K562 (cell line): ENCODE measurements around the gene IL17REL. TPM values are rescaled to one million over a fixed set of nuclear protein-coding genes. Genes with fewer than 3 reads are reported as not detected.

Experiments used
- ATAC-seq: fragments of 200-7000 bp; cut with Tn5 transposase; 3 replicates; pipeline ENCODE4 v1.9.1; 2020; ENCODE audit warnings: moderate library complexity
- BruUV-seq: library from RNA; stranded (reverse); fragments of 400-500 nt; replicated peaks from 2 replicates; lab custom pipeline; 2021; lab: Mats Ljungman, UMichigan
- CTCF ChIA-PET: fragments of 300-600 bp; formaldehyde crosslinking; extraction: SDS; loops from one replicate; lab custom pipeline; 2021; ENCODE audit warnings: low intra/inter-chr PET ratio; lab: Yijun Ruan, JAX
- POLR2A ChIA-PET: fragments of 300-600, 350-650 bp; sonication (Branson Sonifier 250); formaldehyde crosslinking; extraction: SDS; loops from one replicate; lab custom pipeline; 2021; ENCODE audit warnings: antibody characterized with exemption, inconsistent platforms; lab: Yijun Ruan, JAX
- DNase-seq, 4 experiments: peaks; one replicate each; pipeline versions ENCODE4 v3.0.0 to v3.0.0-alpha.2; 2011 to 2018; ENCODE audit warnings: low spot score in 3 of 4, mixed read lengths in 3 of 4; ENCODE audit errors: extremely low read depth in 1 of 4
- FAIRE-seq: peaks from 2 replicates; lab custom pipeline; 2011; peaks lifted over from hg19 to GRCh38; lab: Jason Lieb, UNC
- H2AFZ ChIP-seq: 2 replicates; pipeline ENCODE4 v1.6.0; 2011; ENCODE audit warnings: low read depth, low read length, control low read depth, inconsistent platforms
- H3K27ac ChIP-seq: fragments of 200-600 bp; 3 replicates; pipeline ENCODE4 v1.8.0; 2011; ENCODE audit warnings: low read depth, mild to moderate bottlenecking, control low read depth, inconsistent platforms, low read length, moderate library complexity, mixed read lengths; ENCODE audit errors: extremely low read depth
- H3K27me3 ChIP-seq, 2 experiments: fragments of 300-600 bp in 1 of 2; 2 replicates in 1 of 2; 3 replicates in 1 of 2; pipeline versions ENCODE4 v1.6.0 to v1.8.0; 2011; ENCODE audit warnings: inconsistent platforms in 2 of 2, low read length in 2 of 2, mild to moderate bottlenecking in 1 of 2, mixed read lengths in 1 of 2, moderate library complexity in 1 of 2; ENCODE audit not compliant: control insufficient read depth in 2 of 2, insufficient read depth in 2 of 2
- H3K36me3 ChIP-seq: fragments of 300-600 bp; 3 replicates; pipeline ENCODE4 v1.8.0; 2011; ENCODE audit warnings: mild to moderate bottlenecking, low read length, inconsistent platforms; ENCODE audit not compliant: control insufficient read depth, insufficient read depth
- H3K4me1 ChIP-seq, 2 experiments: fragments of 200-600 bp in 1 of 2; replicated peaks in 1 of 2; 2 replicates in 1 of 2; 3 replicates in 1 of 2; pipeline versions ENCODE4 v1.5.1 to v1.8.0; 2011; ENCODE audit warnings: inconsistent platforms in 2 of 2, low read length in 2 of 2, mild to moderate bottlenecking in 1 of 2, mixed read lengths in 1 of 2, moderate library complexity in 1 of 2; ENCODE audit not compliant: control insufficient read depth in 2 of 2, insufficient read depth in 2 of 2
- H3K4me2 ChIP-seq: 2 replicates; pipeline ENCODE4 v1.6.1; 2011; ENCODE audit warnings: low read length, control low read depth, inconsistent platforms, mixed read lengths; ENCODE audit not compliant: insufficient read depth
- H3K4me3 ChIP-seq: fragments of 200-600 bp; sonication (generic), shearing (Covaris generic); 2 replicates; pipeline ENCODE4 v1.5.1; 2016; ENCODE audit warnings: control low read depth, inconsistent platforms
- H3K79me2 ChIP-seq: fragments of 200-600 bp; 3 replicates; pipeline ENCODE4 v1.8.0; 2011; ENCODE audit warnings: low read length, inconsistent platforms; ENCODE audit not compliant: control insufficient read depth, insufficient read depth
- H3K9ac ChIP-seq, 2 experiments: 2 replicates each; pipeline versions ENCODE4 v1.6.0 to v1.6.1; 2011; ENCODE audit warnings: low read depth in 2 of 2, low read length in 2 of 2, control low read depth in 1 of 2, inconsistent platforms in 1 of 2, mild to moderate bottlenecking in 1 of 2, mixed read lengths in 1 of 2; ENCODE audit not compliant: insufficient read depth in 1 of 2
- H3K9me1 ChIP-seq: one replicate; pipeline ENCODE4 v1.6.0; 2011; ENCODE audit warnings: inconsistent platforms, mild to moderate bottlenecking, low read length, moderate library complexity; ENCODE audit not compliant: control insufficient read depth, insufficient read depth
- H3K9me3 ChIP-seq: replicated peaks from 2 replicates; pipeline ENCODE4 v1.5.1; 2011; ENCODE audit warnings: low read depth, low read length, inconsistent platforms; ENCODE audit not compliant: control insufficient read depth, insufficient read depth
- H4K20me1 ChIP-seq: replicated peaks from 2 replicates; pipeline ENCODE4 v1.6.1; 2011; ENCODE audit warnings: low read length, inconsistent platforms, mixed read lengths; ENCODE audit not compliant: control insufficient read depth, insufficient read depth
- EGR1 ChIP-seq: fragments of 450-650 bp; conservative IDR thresholded peaks from 2 replicates; pipeline ENCODE4 v1.6.1; 2017; ENCODE audit warnings: mild to moderate bottlenecking
- MECOM ChIP-seq: fragments of 250-450 bp; sonication (Bioruptor Pico); IDR thresholded peaks from 2 replicates; pipeline ENCODE4 v1.8.0; 2022; ENCODE audit warnings: inconsistent platforms
- MED1 ChIP-seq: sonication (generic); formaldehyde crosslinking; IDR thresholded peaks from 2 replicates; pipeline ENCODE4 v1.8.1; 2023; ENCODE audit warnings: missing genetic modification reagents, borderline replicate concordance
- RUNX1 ChIP-seq: sonication (generic); IDR thresholded peaks from 2 replicates; pipeline ENCODE4 v1.6.1; 2016; ENCODE audit warnings: antibody characterized with exemption, low read depth
- TBP ChIP-seq: optimal IDR thresholded peaks from 2 replicates; pipeline ENCODE3; 2011; ENCODE audit warnings: low read depth, low read length, improper control_type of control experiment
- ZNF655 ChIP-seq: fragments of 250-450 bp; sonication (Bioruptor Pico); IDR thresholded peaks from 2 replicates; pipeline ENCODE4 v1.5.0; 2021
- ZNF76 ChIP-seq: fragments of 250-450 bp; sonication (Bioruptor Pico); IDR thresholded peaks from 2 replicates; pipeline ENCODE4 v1.4.0; 2020; ENCODE audit warnings: mild to moderate bottlenecking, moderate library complexity, borderline replicate concordance
- WGBS: fragments of 100-300 bp; shearing (Covaris generic); methylation state at CpG from one replicate; pipeline ENCODE4 v1.1.6; 2016; ENCODE audit warnings: low coverage, mixed read lengths; ENCODE audit not compliant: insufficient coverage; ENCODE audit errors: missing lambda C conversion rate; 5-methylcytosine and 5-hydroxymethylcytosine counted together
- in situ Hi-C: fragments of 300-500 bp; cut with MboI; formaldehyde crosslinking; loops from 4 replicates; pipeline ENCODE4 v1.15.0; 2018; ENCODE audit warnings: inconsistent platforms, mixed read lengths
- intact Hi-C: fragments of 100-400 bp; cut with micrococcal nuclease; formaldehyde crosslinking; loops from 2 replicates; pipeline ENCODE4 v1.14.2; 2022
- polyA plus RNA-seq, 8 experiments: library from polyadenylated mRNA; depleted of rRNA in 4 of 8; stranded (reverse) in 5 of 8; unstranded in 3 of 8; fragments of >200 nt; fragmentation: Nextera tagmentation in 2 of 8; fragmentation: Illumina TruSeq in 1 of 8; extraction: Ambion mirVana in 2 of 8; extraction: Trizol in 1 of 8; gene quantifications; 2 replicates each; pipeline versions ENCODE4 v1.2.1 to v1.2.3, GENCODE V29; 2011 to 2014; ENCODE audit warnings: inconsistent platforms in 1 of 8, missing spikeins in 1 of 8
- total RNA-seq, 7 experiments: library from RNA; depleted of rRNA in 6 of 7; stranded (reverse); fragments of >200 nt in 6 of 7; fragmentation: Illumina TruSeq in 2 of 7; extraction: Trizol in 2 of 7; gene quantifications; 2 replicates each; pipeline versions ENCODE4 v1.2.1 to v1.2.3, GENCODE V29; 2011 to 2021; ENCODE audit warnings: low replicate concordance in 1 of 7

IL17REL gene
- total and polyA plus RNA-seq, 9 of the 15 experiments (the other 6 are each of a cell fraction or from before 2014, with no cell fraction given) = 0.05 to 0.42 (median 0.11) TPM; not detected in 4

GRCh38 chr22:50016988-50017700 lies 4.6 kb upstream of the IL17REL start:
- FAIRE-seq = no peak
- WGBS = 24% methylated on average over 14 of the region's 21 CpGs
- no peak for DNase-seq
- Histone ChIP-seq H3K4me1 (peaks cover 0 to 40% of the 10 kb centered on the region in 2 experiments; a peak in 2 of 5 replicates), H3K4me2 (no peak overlapping the region), H3K4me3 (no peak overlapping the region), H4K20me1 (no peaks in the 10 kb centered on the region; the same call in 1 of the 2 replicates), H3K27ac (no peak overlapping the region), H3K36me3 (no peaks in the 10 kb centered on the region), H3K27me3 (peaks cover 0 to 21% of the 10 kb centered on the region in 2 experiments; a peak in 2 of 5 replicates), H3K9ac (no peak overlapping the region), H3K9me1 (no peaks in the 10 kb centered on the region), H3K79me2 (no peaks in the 10 kb centered on the region), H3K9me3 (no peaks in the 10 kb centered on the region; the same call in 1 of the 2 replicates), H2AFZ (no peak overlapping the region)
- ATAC-seq = no peak
- no TSS peak for BruUV-seq
- POLR2A ChIA-PET = no interaction called here
- intact Hi-C loops (no loop called here), in situ Hi-C loops (no loop called here)
- TF ChIP-seq MECOM (CRISPR knock-in tag) (no peak), EGR1 (peak; percentile 35; the same call in 1 of the 2 replicates), ZNF655 (CRISPR knock-in tag) (no peak), TBP (no peak), ZNF76 (CRISPR knock-in tag) (no peak), RUNX1 (no peak), MED1 (no peak)
- CTCF ChIA-PET = no interaction called here
